PC-3 (cell line): ENCODE data around the gene ASPM.
"Not testable (repeated sequence)": the region's sequence is repeated elsewhere in the genome, so short reads cannot be mapped to it uniquely, and the experiment has no call there.

Experiments used
- EZH2 ChIP-seq: fragments of 300-600 bp; sonication (generic); IDR thresholded peaks from one replicate; pipeline ENCODE4 v1.6.1; 2017; ENCODE audit warnings: antibody characterized with exemption, mild to moderate bottlenecking, low read length; ENCODE audit not compliant: unreplicated experiment
- TF ChIP-seq, protein P1 (sequence below): fragments of 300-600 bp; sonication (generic); conservative IDR thresholded peaks from 2 replicates; pipeline ENCODE4 v1.5.1; 2017; ENCODE audit warnings: antibody characterized with exemption, low read depth, mild to moderate bottlenecking, low read length

DNA sequence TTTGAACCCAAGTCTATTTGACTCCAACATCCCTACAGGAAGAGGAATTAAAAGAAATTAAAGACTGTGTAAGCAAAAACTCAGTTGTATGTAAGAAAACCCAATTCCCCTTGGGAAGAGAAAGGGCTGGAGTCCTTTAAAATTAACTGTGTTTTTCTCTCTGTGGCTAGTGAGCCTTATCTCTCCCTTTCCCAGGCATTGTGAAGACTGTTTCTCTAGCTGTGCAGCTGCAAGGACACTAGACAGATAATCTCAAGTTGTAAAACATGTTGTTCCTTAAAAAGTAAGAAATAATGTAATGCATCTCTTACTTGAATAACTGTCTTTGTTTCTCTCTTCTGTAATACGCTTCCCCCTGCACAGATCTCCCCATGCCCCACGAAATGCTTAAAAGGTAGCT lies 49.5 kb downstream of the ASPM start:
- TF ChIP-seq, protein P1, sequence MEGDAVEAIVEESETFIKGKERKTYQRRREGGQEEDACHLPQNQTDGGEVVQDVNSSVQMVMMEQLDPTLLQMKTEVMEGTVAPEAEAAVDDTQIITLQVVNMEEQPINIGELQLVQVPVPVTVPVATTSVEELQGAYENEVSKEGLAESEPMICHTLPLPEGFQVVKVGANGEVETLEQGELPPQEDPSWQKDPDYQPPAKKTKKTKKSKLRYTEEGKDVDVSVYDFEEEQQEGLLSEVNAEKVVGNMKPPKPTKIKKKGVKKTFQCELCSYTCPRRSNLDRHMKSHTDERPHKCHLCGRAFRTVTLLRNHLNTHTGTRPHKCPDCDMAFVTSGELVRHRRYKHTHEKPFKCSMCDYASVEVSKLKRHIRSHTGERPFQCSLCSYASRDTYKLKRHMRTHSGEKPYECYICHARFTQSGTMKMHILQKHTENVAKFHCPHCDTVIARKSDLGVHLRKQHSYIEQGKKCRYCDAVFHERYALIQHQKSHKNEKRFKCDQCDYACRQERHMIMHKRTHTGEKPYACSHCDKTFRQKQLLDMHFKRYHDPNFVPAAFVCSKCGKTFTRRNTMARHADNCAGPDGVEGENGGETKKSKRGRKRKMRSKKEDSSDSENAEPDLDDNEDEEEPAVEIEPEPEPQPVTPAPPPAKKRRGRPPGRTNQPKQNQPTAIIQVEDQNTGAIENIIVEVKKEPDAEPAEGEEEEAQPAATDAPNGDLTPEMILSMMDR, result not testable (repeated sequence)
- TF ChIP-seq EZH2, result not testable (repeated sequence)
